ENCODE measurements around the gene SLC25A5.

The SLC25A5 gene

GRCh38 chrX:119512146-119512800 is 44.0 kb downstream of the SLC25A5 start:
- peak; percentile 67 for DNase-seq

GRCh38 chrX:119516157-119516702 is 48.0 kb downstream of the SLC25A5 start:
- no peak for DNase-seq

- no peak for DNase-seq
Observed at GRCh38 chrX:119518371-119518770, 50.1 kb downstream of the SLC25A5 start.
